Raji (cell line): ENCODE measurements around the gene MSLN.

ENCODE experiments used
- POLR2A ChIP-seq: IDR thresholded peaks from 2 replicates; pipeline ENCODE4 v1.6.1; 2011; ENCODE audit warnings: low read depth, low read length, control low read depth; ENCODE audit not compliant: insufficient read depth

MSLN gene

DNA sequence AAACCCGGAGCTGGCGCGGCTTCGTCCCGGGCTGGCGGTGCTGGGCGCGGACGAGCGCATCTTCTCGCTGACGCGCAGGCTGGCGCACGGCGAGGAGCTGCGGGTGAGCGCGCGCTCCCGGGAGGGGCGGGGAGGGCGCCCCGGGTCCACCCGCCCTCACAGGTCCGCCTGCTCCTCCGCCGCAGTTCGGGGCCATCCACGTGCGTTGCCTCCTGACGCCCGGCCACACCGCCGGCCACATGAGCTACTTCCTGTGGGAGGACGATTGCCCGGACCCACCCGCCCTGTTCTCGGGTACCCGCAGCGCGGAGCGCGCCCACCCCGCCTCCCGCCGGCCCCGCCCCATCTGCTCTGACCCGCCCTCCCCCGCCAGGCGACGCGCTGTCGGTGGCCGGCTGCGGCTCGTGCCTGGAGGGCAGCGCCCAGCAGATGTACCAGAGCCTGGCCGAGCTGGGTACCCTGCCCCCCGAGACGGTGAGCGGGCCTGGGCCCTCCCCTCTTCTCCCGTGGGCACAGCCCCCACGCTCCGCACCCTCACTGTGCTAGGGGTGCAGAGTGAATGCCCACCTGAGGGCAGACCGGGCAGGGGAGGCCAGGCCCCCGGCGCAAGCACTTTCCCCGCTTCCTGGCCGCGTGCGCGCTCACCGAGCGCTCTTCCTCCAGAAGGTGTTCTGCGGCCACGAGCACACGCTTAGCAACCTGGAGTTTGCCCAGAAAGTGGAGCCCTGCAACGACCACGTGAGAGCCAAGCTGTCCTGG is 32.2 kb upstream of the MSLN start:
- peak; percentile 82 for TF ChIP-seq POLR2A

DNA sequence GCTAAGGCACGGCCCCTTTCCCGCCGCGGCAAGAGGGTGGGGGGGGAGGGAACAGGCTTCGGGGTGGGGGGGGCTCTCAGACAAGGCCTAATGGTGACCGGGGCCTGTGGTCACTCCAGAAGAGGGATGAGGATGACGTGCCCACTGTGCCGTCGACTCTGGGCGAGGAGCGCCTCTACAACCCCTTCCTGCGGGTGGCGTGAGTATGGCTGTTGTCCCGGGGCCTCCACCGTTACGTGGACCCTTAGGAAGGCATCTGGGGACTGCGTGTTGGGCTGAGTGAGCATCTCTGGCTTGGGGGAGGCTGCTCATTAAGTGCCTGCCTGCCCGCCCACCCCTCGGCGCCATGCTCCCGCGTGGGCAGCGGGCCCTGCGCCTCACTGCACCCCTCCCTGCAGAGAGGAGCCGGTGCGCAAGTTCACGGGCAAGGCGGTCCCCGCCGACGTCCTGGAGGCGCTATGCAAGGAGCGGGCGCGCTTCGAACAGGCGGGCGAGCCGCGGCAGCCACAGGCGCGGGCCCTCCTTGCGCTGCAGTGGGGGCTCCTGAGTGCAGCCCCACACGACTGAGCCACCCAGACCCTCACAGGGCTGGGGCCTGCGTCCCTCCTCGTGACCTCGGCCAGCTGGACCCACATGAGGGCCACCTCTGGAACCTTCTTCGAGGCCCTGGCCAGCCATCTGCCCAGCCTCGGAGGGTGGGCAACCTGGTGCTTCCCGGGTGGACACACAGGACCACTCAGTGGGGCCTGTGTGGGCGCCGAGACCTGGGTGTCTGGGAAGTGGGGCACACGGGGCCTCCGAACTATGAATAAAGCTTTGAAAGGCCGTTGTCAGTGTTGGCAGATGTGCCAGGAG is 31.4 kb upstream of the MSLN start:
- TF ChIP-seq POLR2A = peak; percentile 13; the same call in 1 of the 2 replicates

DNA sequence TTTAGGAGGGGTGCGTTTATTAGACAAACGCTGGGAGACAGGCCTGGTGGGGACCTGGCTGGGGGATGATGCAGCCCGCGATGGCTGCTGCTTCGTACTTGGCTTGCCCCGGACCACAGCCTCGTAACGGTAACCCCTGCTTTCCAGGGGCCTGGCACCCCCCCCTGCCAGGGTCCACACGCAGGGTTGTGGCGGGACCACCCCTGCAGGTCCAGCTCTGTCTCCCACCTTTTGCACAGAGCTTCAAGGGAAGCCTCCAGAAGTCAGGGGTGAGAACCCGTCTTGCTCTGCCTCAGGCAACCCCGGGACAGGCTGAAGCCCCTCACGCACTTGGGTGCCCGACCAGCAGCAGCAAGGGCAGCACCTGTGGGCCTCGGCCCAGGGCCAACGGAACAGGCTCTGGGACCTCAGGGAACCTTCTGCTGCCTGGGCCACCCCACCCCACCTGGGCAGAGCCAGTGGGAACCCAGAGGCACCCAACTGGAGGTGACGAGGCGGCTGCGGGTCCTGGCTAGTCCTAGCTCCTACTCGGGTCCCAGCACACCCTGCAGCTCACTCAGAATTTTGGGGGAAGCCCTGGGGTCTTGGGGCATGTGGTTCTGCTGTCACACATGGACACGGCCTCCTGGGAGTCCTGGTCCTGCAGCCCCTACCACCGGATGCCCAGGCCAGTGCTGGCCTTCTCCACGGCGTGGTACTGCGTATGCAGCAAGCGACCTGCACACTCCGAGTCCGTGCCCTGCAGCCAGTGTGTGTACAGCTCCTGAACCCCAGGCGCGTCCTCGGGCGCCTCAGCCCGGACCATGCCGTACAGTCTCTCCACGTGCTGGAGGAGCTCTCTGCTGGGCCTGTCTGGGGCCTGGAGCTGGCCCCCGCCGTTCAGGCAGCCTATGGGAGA is 30.5 kb upstream of the MSLN start:
- TF ChIP-seq POLR2A = peak; percentile 11; the same call in 1 of the 2 replicates

DNA sequence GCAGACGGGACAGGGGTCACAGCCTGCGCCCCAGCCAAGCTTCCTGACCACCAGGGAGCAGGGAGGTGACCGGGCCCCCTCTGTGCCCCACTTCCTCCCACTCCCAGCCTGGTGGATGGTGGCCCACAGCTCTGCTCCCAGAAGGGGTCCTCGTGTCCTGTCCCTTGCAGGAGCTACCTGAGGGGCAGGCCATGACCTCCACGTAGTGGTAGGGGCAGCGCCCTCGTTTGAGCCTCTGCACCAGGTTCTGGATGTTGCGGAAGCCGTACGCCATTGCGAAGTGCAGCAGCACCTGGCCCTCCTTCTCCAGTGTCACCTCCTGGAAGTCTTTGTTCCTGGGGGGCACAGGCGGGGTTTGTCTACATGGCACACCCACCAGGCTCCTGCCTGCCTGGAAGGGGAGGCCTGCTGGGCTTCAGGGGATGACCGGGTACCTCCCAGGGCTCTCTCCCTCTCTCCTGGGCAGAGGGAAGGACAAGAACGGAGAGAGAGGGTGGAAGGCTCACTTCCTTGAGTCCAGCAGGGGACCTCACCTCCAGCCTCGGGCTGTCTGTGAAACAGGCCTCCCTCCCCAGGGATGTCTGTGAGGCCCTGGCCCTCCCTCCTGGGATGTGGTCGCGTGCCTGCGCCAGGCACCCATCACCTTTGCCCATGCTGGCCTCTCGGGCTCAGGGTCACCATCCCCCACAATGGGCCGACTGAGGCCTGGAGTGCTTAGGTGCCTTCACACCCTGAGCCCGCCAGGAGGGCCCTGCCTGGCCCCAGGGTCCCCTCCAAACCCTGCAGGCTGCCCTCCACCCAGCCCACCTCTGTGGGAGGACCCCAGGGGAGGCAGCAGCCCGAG is 29.6 kb upstream of the MSLN start:
- no peak for TF ChIP-seq POLR2A

DNA sequence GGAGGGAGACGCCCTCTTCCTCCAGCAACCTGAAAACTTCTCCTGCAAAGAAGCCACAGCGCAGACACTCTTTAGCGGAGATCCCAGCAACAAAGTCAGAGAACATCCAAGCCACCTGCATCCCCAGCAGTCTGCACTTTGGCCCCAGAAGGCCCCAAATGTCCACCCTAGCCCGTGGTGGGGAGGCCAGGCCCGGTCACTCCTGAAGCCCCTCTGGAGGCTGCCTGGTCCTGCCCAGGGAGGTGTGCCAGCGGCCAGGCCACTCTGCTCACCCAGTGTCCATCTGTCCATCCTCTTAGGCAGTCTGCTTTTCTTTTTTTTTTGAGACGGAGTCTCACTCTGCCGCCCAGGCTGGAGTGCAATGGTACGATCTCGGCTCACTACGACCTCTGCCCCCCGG is 28.2 kb upstream of the MSLN start:
- no peak for TF ChIP-seq POLR2A

DNA sequence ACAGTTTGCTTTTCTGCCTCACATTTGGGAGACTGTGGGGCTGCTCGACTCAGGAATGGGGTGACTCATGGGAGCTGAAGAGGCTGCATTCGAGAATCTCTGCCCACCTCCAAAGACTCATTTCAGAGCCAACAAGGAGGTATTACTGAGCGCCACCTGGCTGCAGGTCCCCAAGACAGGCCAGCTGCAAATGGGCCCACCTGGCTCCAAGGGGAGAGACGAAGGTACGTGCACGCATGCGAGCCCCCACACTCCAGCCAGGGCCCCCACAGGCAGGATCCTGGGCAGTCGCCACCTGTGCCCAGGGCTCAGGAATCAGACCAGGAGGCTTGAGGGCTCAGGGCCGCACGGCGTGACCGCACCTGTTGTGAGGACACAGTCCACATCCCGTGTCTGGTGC is 27.6 kb upstream of the MSLN start:
- no peak for TF ChIP-seq POLR2A

DNA sequence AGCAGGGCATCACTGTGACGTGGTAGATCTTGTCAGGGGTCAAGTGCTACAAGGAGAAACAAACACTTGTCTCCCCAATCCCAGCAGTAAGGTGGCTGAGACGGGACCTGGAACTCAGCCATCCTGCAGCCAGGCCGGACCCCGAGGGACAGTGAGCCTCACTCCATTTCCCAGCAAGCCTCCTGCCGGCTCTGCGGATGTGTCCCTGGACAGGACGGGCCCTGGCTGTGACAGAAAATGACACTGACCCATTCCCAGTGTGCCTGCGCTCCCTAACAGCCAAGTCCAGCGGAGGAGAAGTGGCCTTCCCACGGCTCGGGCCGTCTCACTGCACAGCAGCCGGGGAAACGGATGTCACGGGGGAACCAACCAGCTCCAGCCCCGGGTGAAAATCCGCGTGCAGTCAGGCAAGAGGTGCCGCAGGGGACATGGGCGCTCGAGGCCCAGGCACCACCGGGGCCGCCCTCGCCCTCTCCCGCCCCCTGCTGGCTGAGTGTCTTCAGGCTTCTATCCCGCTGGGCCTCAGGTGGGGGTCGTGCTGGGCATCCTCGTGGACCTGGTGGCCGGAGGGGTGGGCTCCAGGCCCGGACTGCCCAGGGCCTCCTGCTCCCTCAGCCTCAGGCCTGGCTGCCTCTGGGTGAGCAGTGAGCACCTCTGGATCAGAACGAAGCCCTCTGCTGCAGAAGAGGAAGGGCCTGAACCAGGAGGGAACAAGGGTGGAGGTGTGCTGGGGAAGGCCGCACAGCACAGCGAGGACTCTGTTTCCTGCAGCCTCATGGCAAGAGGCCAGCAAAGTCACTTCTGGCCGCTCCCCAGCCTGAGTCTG is 26.9 kb upstream of the MSLN start:
- TF ChIP-seq POLR2A = no peak

DNA sequence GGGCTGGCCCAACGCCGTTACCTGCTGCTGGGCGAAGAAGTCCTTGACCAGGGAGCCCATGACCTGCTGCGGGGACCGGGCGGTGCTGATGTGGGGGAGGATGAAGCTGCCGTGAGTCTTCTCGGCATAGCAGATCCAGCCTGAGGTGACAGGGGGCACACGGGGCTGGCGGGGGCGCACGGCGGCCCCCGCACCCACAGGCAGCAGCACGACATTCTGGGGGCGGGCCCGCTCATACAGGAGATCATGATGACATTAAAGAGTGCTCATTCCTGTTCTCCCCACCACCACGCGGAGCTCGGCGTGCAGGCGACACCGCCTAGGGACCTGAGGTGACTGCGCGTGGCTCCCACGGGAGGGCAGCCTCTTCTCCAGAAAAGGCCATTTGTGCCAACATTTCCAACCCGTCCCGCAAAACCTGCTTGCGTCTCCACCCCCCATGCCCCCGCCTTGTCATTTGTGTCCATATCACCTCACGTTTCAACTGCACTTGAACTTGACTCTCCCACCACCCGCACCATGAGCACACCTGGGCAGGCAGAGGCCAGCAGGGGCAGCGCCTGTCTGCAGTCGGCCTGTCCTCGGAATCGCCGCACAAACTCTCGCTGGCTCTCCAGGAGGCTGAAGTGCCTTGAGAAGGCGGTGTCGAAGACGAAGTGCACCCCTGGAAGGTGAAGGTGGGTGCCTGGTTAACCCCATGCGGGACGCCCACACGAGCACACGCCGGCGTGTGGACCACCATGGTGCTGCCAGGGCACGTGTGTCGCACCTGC is 26.1 kb upstream of the MSLN start:
- TF ChIP-seq POLR2A = no peak

DNA sequence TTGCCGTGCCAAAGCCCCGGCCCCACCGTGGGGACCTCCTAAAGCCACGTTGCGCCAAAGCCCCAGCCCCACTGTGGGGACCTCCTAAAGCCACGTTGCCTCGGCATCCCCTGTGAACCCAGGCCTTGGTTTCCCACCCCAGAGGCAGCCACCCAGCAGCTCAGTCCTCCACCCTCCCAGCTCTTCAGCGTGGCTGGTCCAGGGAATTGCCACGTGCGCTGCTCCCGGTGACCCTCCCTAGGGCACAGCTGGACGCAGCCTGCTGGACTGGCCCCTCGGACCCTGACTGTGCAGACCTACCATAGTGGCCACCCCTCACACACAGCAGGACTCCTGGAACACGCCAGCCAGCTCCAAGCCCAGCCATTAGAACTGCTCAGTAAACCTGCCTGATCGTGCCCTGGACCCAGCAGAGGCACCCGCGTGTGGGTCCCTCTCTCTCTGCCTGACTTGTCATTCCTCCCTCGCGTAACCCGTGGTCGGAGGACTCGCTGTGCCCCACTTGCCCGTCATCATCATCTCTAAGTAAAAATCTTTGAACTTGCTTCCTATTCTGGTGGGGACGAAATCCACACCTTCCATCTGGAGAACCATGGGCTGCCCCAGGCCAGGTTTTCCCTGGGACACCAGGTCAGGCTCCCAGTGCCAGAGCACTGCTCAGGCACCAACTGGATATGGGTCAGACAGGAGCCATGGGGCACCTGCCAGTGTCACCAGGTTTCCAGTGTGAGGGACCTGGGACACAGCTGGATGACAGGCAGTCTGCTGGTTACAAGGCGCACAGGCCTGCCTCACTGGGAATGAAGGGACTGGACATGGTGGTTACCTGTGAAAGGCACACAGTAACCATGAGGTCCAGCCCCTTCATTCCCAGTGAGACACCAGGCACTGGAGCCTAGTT is 25.3 kb upstream of the MSLN start:
- TF ChIP-seq POLR2A = no peak

DNA sequence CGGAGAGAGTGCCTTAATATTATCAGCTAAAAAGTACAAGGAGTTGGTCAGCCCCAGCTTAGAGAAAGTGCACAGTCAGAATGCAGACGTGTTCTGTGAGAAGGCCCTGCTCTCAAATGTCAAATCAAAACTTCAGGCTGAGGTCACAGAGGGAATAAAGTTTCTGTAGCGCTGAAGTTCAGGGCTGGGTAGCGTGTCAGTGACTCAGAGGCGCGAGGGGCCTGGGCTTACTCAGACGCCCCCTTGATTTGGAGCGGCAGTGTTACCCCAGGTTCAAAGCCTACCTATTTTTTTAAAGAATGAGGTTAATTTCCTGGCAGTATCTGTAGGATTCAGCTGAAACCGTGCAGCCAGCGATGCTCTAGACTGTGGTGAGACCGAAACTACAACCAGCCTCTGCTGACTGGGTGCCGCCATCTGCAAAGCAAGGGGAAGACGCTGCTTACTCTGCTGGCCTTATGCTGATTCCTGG is 24.5 kb upstream of the MSLN start:
- TF ChIP-seq POLR2A = no peak

DNA sequence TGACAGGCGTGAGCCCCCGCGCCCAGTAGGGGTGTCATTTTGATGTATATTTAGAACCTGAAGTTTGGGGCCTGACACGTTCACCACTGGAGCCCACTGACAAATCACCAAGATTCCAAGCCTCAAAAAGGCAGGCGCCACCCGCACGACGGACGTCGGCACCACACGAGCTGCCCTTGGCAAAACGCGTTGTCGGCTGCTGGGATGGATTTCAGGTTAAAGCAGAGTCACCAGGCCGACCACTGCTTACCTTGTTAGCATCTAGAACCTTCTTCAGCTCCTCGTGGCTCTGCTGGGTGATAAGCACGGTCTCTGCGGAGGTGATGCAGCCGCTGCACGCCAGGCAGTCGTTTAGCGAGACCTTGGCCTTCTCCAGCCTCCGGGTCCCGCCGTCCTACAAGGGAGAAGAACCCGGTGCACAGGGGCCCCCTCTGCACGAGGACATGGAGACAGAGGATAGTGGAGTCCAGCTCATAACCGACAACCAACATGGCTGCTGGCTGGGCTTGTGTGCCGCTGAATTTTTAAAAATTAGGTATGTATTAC is 23.5 kb upstream of the MSLN start:
- TF ChIP-seq POLR2A = no peak
